Dedifferentiated amniotic fluid mesenchymal stem cell (primary cell): ENCODE data around the gene IQSEC1.

ENCODE experiments used
- DNase-seq: peaks from one replicate; pipeline ENCODE4 v3.0.0-alpha.2; 2016; ENCODE audit errors: extremely low spot score

Gene IQSEC1

DNA sequence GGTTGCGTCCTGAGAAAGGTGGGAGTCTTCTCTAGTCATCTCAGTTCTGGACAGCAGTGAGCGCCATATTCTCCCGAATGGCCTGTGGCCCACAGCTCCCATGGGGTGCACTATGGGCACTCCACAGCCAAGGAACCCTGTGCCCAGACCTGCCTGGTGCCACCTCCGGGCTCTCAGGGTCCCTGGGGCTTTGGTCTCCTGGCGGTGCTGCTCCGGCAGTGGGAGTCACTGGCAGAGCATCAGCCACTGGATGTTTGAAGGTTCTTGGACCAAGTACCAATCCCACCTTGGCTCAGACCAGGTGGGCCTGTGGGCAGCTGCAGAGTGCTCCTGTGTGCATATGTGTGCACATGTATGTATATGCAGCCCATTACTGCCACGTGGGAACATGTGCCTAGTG is 163.5 kb downstream of the IQSEC1 start:
- no peak for DNase-seq

- no peak for DNase-seq
Measured at GRCh38 chr3:12908859-12909258, 164.4 kb downstream of the IQSEC1 start.

GRCh38 chr3:12908136-12908730 is 165.0 kb downstream of the IQSEC1 start:
- DNase-seq, result no peak

GRCh38 chr3:12907729-12908128 is 165.5 kb downstream of the IQSEC1 start:
- DNase-seq, result no peak

DNA sequence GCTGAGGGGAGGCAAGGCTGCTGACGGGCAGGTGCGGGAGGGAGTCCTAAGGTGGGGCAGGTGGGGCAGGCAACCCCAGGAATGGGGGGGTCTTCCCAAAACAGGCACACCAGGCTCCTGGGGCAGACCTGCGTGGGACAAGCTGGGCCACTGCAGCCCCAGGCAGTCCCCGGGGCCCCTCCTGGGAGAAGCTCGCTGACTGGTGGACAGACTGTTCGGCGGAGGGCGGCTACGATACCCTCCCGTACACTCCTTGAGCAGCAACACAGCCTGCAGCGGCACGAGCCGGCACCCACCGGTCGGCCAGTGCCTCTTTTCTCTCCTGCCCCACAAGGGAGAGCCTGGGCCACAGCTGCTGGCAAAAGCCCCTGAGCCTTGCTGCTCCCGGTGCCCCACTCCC is 165.9 kb downstream of the IQSEC1 start:
- DNase-seq, result no peak

- no peak for DNase-seq
Measured at GRCh38 chr3:12906916-12907290, 166.3 kb downstream of the IQSEC1 start.

DNA sequence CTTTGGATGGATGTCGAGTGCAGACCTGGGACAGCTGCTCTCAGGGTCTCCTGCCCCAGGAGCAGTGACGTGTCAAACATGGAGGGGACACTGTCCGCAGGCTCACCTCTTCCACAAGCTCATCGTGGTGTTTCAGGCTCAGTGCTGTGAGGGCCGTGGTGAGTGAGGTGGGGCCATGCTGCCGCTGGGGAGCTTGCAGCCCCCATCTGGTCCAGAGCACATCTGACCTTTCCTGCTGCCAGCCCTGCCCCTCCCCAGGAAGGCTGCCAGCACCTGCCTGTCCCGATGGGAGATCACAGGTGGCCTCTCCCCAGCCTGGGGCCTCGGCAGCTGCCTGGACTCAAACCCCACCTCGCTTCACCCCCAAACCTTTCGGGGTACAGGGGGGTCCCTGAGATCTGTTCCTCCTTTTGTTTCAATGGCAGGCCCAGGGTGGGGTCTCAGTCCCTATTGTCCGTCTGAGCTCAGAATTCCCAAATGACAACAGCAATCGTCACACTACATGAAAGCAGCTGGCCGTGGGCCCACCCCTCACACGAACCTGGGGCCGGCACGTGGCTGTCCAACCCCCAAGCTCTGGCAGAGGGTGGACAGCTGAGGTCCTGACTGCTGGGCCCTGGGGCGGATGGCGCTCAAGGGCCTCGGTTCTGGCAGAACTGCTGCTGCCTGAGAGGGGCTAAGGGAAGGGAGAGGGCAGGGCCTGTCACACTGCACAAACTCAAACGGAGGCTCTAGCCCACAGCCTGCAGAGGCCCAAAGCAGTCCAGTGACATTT is 166.9 kb downstream of the IQSEC1 start:
- no peak for DNase-seq

DNA sequence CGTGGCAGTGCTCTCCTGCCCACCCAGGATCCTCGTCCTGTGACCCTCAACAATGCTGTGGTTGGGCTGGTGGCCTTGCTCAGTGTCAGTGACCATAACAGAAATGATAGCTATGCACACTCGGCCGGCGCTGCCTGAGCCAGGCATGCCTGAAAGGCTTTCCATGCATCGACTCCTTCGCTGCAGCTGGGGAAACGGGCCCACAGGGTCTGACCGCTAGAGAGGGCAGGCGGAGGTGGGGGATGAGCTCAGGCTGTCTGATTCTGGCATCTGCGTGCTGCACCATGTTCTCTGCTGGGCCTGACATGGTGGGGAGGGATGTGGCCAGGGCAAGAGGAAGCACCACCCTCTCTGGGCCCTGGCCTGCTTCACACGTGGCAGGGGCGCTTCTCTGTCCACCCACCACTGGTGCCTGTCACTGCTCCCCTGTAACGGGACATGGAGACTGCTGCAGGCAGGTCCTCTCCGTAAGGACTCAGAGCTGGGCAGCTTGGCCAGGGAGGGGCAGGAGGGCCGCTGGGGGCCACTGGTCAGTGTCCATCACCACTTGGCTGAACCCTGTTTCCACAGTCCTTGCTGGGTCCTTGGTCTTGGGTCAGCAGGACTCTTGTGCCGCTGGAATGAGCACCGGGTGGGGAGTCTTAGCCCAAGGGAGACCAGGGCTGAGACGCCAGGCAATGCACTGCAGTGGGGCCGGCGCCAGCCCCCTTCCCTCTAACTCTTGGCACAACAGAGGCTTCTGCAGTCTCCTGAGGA is 167.7 kb downstream of the IQSEC1 start:
- DNase-seq, result no peak

- no peak for DNase-seq
Measured at GRCh38 chr3:12904951-12905315, 168.3 kb downstream of the IQSEC1 start.

DNA sequence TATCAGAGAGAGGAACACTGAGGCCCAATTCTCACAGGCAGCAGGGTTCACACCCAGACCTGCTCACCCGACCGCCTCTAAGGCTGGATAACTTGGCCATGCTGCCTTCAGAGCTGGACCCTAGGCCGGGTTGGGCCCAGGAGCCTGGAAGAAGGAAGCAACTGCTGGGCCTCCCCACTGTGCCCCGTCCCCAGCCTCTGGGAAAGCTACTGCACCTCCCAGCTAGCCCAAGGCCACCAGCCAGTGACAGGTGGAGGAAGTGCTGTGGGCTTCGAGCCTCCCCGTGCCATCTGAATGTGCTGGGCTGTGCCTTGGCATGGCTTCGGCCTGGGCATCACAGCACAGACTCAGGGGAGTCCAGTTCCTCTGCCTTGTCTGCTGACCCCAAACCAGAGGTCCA is 169.3 kb downstream of the IQSEC1 start:
- DNase-seq, result no peak

DNA sequence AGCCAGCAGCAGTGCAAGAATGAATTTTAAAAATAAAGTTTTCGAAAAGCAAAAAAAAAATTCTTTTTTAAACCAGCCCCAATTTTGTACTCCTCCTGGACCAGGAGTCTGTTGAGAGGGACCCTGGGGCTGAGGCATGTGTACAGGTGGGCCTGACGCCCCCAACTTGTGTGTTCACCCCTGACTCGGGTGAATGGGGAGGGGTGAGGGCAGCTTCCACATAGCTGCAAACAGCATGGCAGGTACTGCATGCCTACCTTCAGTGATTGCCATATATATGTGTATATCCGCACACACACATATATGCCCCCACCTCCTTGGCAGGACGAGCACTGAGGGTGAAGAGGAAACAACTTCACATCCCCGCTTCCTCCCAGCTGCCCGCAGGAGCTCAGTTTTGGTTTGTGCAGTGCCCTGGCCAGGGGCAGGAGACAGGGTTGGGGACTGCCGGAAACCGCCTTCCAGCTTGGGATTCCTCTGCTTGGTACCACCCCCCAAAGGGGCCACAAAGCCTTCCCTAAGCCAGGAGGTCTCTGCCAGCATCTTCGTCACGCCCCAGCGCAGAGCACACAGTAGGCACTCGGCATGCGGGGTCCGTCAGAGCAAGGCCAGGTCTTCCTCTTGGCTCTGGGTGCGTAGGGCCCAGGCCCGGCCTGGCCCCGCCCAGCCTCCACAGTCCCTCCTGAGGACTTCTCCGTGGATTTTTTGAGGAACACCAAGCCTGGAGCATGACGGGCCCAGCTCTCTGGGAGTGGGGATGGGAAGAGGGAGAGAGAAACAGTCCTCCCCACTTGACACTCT is 170.0 kb downstream of the IQSEC1 start:
- no peak for DNase-seq

- DNase-seq, result no peak
Measured at GRCh38 chr3:12902181-12902999, 170.8 kb downstream of the IQSEC1 start.

- no peak for DNase-seq
Measured at GRCh38 chr3:12901623-12902045, 171.6 kb downstream of the IQSEC1 start.

DNA sequence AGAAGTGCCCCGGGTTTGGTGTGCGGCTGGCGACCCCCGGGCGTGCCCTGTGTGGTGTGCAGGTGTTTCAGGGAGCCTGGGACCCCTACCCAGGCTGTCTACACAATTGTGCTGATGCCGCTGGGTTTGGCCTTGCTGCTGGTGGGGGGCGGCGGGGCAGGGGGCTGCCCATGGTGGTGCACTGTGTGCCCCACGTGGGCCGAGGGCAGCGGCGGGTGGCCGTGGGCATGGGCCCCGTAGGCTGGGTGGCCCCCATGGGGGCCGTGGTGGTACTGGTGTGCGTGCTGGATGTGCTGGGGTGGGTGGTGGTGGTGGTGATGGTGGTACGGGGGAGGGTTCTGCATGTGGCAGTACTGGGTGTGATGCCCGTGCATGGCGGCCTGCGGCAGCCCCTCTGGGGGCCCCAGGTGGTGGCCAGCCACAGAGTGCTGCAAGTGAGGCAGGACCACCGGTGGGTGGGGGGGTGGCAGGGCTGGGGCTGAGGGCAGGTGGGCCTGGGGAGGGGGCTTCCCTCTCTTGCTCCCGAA is 172.3 kb downstream of the IQSEC1 start:
- no peak for DNase-seq

DNA sequence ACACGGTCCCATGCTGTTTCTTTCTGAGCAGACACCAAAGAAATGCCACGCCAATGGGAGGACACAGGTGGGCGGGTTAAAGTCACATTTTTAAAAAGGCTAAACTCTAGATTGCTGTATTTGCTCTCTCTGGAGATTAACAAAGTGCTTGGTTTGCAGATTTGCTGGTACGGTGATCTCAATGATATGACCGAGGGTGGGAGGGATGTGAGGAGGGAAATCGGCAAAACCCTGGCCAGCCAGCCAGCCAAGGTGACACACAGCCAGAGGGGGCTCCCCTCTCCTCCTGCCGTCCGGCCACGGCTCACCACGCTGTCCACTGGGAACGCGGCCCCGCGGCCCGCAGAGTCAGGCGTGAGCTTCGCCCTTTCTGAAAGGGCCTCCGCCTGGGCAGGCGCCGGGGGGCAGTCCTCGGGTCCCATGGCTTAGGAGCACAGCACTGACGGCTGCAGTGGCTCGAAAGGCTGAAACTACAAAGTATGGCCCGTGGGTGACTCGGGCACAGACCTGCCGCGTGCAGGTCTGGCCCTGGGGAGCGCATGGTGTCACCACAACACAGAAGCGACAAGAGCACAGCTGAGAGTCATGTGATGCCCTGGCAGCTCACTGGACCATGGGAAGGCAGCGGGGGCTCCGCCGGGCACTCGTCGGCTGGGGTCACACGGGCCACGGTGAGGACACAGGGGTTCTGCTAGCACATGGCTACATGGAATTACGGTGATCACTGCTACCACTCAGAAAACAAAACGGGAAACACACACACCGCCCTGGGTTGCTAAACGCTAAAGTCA is 174.1 kb downstream of the IQSEC1 start:
- DNase-seq, result no peak

GRCh38 chr3:12898290-12898964 is 174.8 kb downstream of the IQSEC1 start:
- no peak for DNase-seq

GRCh38 chr3:12897381-12898289 is 175.6 kb downstream of the IQSEC1 start:
- DNase-seq, result no peak
